Neutrophil (primary cell): ENCODE results near the gene DVL1.
"Not testable (repeated sequence)": the region's sequence is repeated elsewhere in the genome, so short reads cannot be mapped to it uniquely, and the experiment has no call there.

Source experiments
- H3K27ac ChIP-seq: fragments of 200-600 bp; sonication (generic); 2 replicates; pipeline ENCODE4 v1.5.1; 2016; ENCODE audit warnings: mild to moderate bottlenecking, moderate library complexity
- H3K27me3 ChIP-seq: fragments of 200-600 bp; sonication (generic); 2 replicates; pipeline ENCODE4 v1.6.0; 2016; ENCODE audit warnings: mild to moderate bottlenecking
- H3K36me3 ChIP-seq: fragments of 200-600 bp; sonication (generic); 2 replicates; pipeline ENCODE4 v1.5.1; 2017
- H3K4me1 ChIP-seq, 2 experiments: fragments of 200-600 bp in 1 of 2; sonication (generic) in 1 of 2; 1 replicate in 1 of 2; 2 replicates in 1 of 2; pipeline versions ENCODE4 v1.5.1 to v1.6.1; 2013 to 2016; ENCODE audit warnings: low read depth in 1 of 2, low read length in 1 of 2, mild to moderate bottlenecking in 1 of 2, moderate library complexity in 1 of 2; ENCODE audit not compliant: control insufficient read depth in 1 of 2, insufficient read depth in 1 of 2
- H3K4me3 ChIP-seq, 2 experiments: fragments of 200-600 bp in 1 of 2; sonication (generic) in 1 of 2; 1 replicate in 1 of 2; 2 replicates in 1 of 2; pipeline ENCODE4 v1.5.1; 2013 to 2016; ENCODE audit warnings: low read depth in 1 of 2, low read length in 1 of 2, mild to moderate bottlenecking in 1 of 2, moderate library complexity in 1 of 2
- H3K9me3 ChIP-seq: fragments of 200-600 bp; sonication (generic); 2 replicates; pipeline ENCODE4 v1.5.1; 2016
- CTCF ChIP-seq: fragments of 200-600 bp; sonication (generic); IDR thresholded peaks from 2 replicates; pipeline ENCODE4 v1.5.1; 2016; ENCODE audit warnings: antibody characterized with exemption

Gene DVL1

DNA sequence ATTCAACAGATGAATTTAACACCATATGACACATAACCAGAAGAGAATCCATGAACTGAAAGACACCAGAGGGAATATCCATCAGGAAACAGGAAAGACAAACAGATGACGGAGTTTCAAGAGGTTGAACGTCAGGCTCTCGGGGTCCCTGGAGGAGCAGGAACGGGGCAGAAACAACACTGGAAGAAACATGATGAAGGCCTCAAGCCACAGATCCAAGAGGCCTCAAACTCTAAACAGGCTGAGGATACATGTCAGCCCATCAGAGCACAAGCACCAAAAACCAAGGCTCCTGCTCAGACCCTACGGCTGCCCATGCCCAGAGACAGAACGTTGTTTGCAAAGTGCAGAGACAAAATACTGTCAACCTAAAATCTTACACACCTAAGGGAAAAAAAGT is 31.8 kb downstream of the DVL1 start:
- Histone ChIP-seq H3K4me3 (no peak overlapping the region), H3K27me3 (no peaks in the 10 kb centered on the region), H3K9me3 (no peaks in the 10 kb centered on the region), H3K4me1 (no peaks in the 10 kb centered on the region), H3K27ac (no peak overlapping the region), H3K36me3 (peaks cover 81% of the 10 kb centered on the region)
- no peak for TF ChIP-seq CTCF

DNA sequence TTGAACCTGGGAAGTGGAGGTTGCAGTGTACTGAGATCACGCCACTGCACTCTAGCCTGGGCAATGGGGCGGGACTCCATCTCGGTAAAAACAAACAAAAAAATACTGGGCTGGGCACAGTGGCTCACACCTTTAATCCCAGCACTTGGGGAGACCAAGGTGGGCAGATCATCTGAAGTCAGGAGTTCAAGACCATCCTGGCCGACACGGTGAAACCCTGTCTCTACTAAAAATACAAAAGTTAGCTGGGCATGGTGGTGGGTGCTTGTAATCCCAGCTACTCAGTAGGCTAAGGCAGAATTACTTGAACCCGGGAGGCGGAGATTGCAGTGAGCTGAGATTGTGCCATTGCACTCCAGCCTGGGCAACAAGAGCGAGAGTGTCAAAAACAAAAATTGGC is 33.0 kb downstream of the DVL1 start:
- H3K27me3 ChIP-seq, H3K4me1 ChIP-seq, H3K4me3 ChIP-seq, H3K27ac ChIP-seq, H3K9me3 ChIP-seq: not testable (repeated sequence)
- H3K36me3 ChIP-seq = peaks cover 92% of the 10 kb centered on the region

- H3K4me1 ChIP-seq = no peaks in the 10 kb centered on the region
- no peak overlapping the region for H3K4me3 ChIP-seq
- H3K27me3 ChIP-seq = no peaks in the 10 kb centered on the region
- H3K9me3 ChIP-seq = no peaks in the 10 kb centered on the region
- no peak for TF ChIP-seq CTCF
- H3K36me3 ChIP-seq = peaks cover 92% of the 10 kb centered on the region
- no peak overlapping the region for H3K27ac ChIP-seq
Observed at GRCh38 chr1:1315435-1315954, 33.7 kb downstream of the DVL1 start.

DNA sequence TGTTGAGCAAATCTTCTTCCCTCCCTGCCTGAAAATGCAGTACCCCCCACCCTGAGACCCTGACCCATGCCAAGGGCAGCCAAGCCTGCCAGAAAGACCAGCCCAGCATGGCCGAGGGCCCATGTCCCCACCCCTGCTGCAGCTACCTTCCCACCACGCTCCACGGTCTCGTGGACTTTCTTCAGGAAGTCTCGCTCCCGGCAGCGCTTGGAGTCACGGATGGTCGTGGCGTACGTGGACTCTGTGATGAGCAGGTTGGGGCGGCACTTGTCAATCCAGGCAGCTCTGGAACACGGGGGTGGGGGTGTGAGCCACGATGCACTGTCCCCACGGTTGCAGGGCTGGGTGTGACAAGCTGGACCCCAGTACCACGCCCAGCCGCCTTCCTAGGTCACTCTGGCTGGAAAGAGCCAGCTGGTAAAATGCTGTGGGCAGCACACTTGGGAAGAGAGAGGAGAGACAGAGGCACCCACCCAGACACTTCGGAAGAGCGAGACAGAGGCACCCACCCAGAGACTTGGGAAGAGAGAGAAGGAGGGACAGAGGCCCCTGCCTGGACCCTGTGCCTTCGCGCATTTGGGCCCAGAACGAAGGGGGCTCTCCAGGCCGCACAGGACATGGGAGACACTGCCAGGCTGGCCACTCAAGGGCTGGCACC is 34.4 kb downstream of the DVL1 start:
- Histone ChIP-seq H3K27me3 (no peaks in the 10 kb centered on the region), H3K27ac (no peak overlapping the region), H3K4me1 (no peaks in the 10 kb centered on the region), H3K4me3 (no peak overlapping the region), H3K9me3 (no peaks in the 10 kb centered on the region), H3K36me3 (peaks cover 92% of the 10 kb centered on the region)
- TF ChIP-seq CTCF = no peak

DNA sequence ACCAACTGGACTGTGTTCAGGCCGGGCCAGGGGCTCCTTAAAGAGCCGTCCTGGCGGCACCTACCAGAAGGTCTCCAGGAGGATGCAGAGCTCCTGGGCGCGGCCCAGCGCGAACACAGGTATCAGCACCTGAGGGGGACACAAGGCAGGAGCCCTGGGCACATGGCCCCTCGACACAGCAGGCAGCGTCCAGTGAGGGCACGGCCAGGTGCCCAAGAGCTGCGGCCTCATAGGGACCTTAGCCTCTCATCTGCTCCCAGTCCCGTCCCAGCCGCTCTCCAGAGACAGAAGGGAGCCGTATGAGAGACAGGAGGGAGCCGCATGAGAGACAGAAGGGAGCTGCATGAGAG is 35.0 kb downstream of the DVL1 start:
- no peak overlapping the region for H3K27ac ChIP-seq
- H3K9me3 ChIP-seq = no peaks in the 10 kb centered on the region
- H3K27me3 ChIP-seq = peaks cover 4% of the 10 kb centered on the region
- peaks cover 87% of the 10 kb centered on the region for H3K36me3 ChIP-seq
- no peak for TF ChIP-seq CTCF
- H3K4me3 ChIP-seq = no peak overlapping the region
- peaks cover 5% of the 10 kb centered on the region in 2 experiments for H3K4me1 ChIP-seq

DNA sequence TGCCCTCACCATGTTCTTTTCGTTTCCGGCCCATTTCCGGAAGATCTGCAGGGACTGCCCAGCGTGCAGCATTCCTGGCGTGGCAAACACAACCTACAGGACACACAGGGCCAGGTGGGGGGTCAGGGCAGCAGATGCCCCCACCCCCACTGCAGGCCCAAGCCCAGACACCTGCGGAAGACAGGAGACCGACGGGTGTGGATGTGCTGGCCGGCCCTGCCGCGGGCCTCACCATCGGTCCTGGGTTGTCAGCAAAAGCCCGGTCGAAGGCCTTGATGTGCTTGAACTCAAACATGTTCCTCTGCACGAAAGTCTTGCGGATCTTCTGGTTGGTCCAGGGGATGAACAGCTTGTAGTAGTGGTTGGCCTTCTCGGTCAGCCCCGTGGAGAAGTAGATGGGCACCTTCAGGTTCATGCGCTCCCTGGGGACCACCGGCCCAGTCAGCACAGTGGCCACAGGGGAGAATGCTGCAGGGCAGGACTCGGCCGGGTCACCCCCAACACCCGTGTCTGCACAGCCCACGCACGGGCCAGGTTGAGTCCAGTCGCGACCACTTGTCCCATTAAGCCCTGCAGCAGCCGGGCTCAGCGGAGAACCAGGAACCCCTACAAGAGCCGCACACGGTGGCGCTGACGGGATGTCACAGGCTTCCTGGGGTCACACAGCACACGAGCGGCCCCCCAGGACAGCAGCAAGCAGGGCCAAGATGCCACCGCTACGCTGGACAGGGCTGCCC is 35.5 kb downstream of the DVL1 start:
- peaks cover 81% of the 10 kb centered on the region for H3K36me3 ChIP-seq

More for the DNA sequence above, 35.5 kb downstream of the DVL1 start:
- no peak overlapping the region for H3K27ac ChIP-seq
- H3K4me1 ChIP-seq = peaks cover 9 to 10% of the 10 kb centered on the region in 2 experiments
- H3K27me3 ChIP-seq = peaks cover 4% of the 10 kb centered on the region
- H3K9me3 ChIP-seq = no peaks in the 10 kb centered on the region
- TF ChIP-seq CTCF = no peak
- no peak overlapping the region for H3K4me3 ChIP-seq
